H1 (cell line): ENCODE data around the gene WNT5A. TPM values are rescaled to one million over a fixed set of nuclear protein-coding genes. Genes with fewer than 3 reads are reported as not detected.

Experiments
- NANOG ChIP-seq: IDR thresholded peaks from 2 replicates; pipeline ENCODE4 v1.6.1; 2011; ENCODE audit warnings: low read length, low read depth, mild to moderate bottlenecking, inconsistent platforms; ENCODE audit not compliant: insufficient read depth, poor library complexity, severe bottlenecking
- polyA plus RNA-seq, 7 experiments: library from polyadenylated mRNA; depleted of rRNA in 3 of 7; stranded (reverse) in 5 of 7; unstranded in 2 of 7; fragments of >200 nt in 5 of 7; fragments of 200-250 nt in 2 of 7; gene quantifications; 1 replicate in 5 of 7; 2 replicates in 1 of 7; 4 replicates in 1 of 7; pipeline versions ENCODE4 v1.2.1 to v1.2.3, GENCODE V29; 2011 to 2013; ENCODE audit warnings: missing spikeins in 2 of 7, mixed read lengths in 2 of 7
- total RNA-seq: library from RNA; stranded (reverse); fragmentation: NEBNext Ultra II Directional; extraction: Animal tissue kit (Norgen Biotek cat#: 25700); gene quantifications from 2 replicates; pipeline ENCODE4 v1.2.1, GENCODE V29; 2021
- TF ChIP-seq, protein P1 (sequence below): IDR thresholded peaks from 2 replicates; pipeline ENCODE4 v1.6.1; 2011; ENCODE audit warnings: low read length, improper control_type of control experiment
- TF ChIP-seq, protein P2 (sequence below): IDR thresholded peaks from 2 replicates; pipeline ENCODE4 v1.6.1; 2012; ENCODE audit warnings: inconsistent platforms

WNT5A gene
- total and polyA plus RNA-seq, 2 of the 8 experiments (the other 6 are each of a cell fraction or from before 2014, with no cell fraction given) = 3.9 to 5.6 TPM

DNA sequence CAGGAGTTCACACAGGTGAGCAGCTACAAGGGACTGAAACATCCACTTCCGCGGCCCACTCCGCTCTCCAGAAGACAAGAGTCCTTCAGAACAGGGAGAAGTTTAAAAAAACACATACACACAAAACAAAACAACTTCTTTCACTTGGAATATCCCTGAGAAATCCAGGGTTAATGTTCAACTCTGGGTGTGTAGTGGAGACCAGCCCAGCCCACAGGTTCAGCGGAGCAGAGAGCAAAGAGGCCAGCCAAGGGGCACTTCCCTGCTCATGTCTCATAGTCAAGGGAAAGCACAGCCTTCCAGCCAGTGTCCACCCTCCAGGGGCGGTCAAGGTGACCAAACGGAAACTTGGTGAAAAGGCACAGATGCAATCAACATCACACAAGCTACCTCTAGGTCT, 41.6 kb downstream of the WNT5A start (continued):
- TF ChIP-seq, protein P1, sequence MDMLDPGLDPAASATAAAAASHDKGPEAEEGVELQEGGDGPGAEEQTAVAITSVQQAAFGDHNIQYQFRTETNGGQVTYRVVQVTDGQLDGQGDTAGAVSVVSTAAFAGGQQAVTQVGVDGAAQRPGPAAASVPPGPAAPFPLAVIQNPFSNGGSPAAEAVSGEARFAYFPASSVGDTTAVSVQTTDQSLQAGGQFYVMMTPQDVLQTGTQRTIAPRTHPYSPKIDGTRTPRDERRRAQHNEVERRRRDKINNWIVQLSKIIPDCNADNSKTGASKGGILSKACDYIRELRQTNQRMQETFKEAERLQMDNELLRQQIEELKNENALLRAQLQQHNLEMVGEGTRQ = no peak
- TF ChIP-seq, protein P2, sequence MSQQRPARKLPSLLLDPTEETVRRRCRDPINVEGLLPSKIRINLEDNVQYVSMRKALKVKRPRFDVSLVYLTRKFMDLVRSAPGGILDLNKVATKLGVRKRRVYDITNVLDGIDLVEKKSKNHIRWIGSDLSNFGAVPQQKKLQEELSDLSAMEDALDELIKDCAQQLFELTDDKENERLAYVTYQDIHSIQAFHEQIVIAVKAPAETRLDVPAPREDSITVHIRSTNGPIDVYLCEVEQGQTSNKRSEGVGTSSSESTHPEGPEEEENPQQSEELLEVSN = no peak
- no peak for TF ChIP-seq NANOG
- TF ChIP-seq, all 59 proteins: peak for 0
